Endothelial cell of umbilical vein (primary cell): ENCODE results near the gene CDS2. TPM values are rescaled to one million over a fixed set of nuclear protein-coding genes. Genes with fewer than 3 reads are reported as not detected.

ENCODE experiments used
- BruUV-seq: library from RNA; stranded (reverse); fragments of 400-500 nt; replicated peaks from 2 replicates; lab custom pipeline; 2021; lab: Mats Ljungman, UMichigan
- CTCF ChIA-PET: fragments of 300-600, 350-600 bp; sonication (Branson Sonifier 250); formaldehyde crosslinking; loops from one replicate; lab custom pipeline; 2021; ENCODE audit warnings: antibody characterized with exemption, inconsistent platforms; lab: Charles Lee
- POLR2A ChIA-PET: fragments of 300-600, 350-600 bp; sonication (Branson Sonifier 250); formaldehyde crosslinking; loops from one replicate; lab custom pipeline; 2021; ENCODE audit warnings: antibody characterized with exemption, inconsistent platforms; lab: Charles Lee
- DNase-seq: peaks from one replicate; pipeline ENCODE4 v3.0.0-alpha.2; 2011; ENCODE audit warnings: low read depth, low spot score
- FAIRE-seq: peaks from 2 replicates; lab custom pipeline; 2011; peaks lifted over from hg19 to GRCh38; lab: Jason Lieb, UNC
- H2AFZ ChIP-seq: 2 replicates; pipeline ENCODE4 v1.6.0; 2012; ENCODE audit warnings: low read depth, low read length, control low read depth, inconsistent platforms
- H3K27ac ChIP-seq: 2 replicates; pipeline ENCODE4 v1.5.1; 2011; ENCODE audit warnings: low read depth, mild to moderate bottlenecking, control low read depth, low read length, moderate library complexity; ENCODE audit not compliant: insufficient read depth
- H3K27me3 ChIP-seq, 2 experiments: 2 replicates each; pipeline versions ENCODE4 v1.6.0 to v1.6.1; 2011; ENCODE audit warnings: low read length in 2 of 2, mixed read lengths in 1 of 2; ENCODE audit not compliant: control insufficient read depth in 2 of 2, insufficient read depth in 2 of 2
- H3K36me3 ChIP-seq, 2 experiments: 2 replicates in 1 of 2; 3 replicates in 1 of 2; pipeline ENCODE4 v1.5.1; 2011; ENCODE audit warnings: low read length in 2 of 2, mild to moderate bottlenecking in 1 of 2, moderate library complexity in 1 of 2; ENCODE audit not compliant: control insufficient read depth in 2 of 2, insufficient read depth in 2 of 2; ENCODE audit errors: extremely low read depth in 1 of 2
- H3K4me1 ChIP-seq: 3 replicates; pipeline ENCODE4 v1.5.1; 2011; ENCODE audit warnings: mild to moderate bottlenecking, low read length; ENCODE audit not compliant: control insufficient read depth, insufficient read depth; ENCODE audit errors: extremely low read depth
- H3K4me2 ChIP-seq: 2 replicates; pipeline ENCODE4 v1.6.1; 2011; ENCODE audit warnings: low read length, control low read depth, mixed read lengths; ENCODE audit not compliant: insufficient read depth
- H3K4me3 ChIP-seq, 3 experiments: fragments of 200-600 bp in 1 of 3; sonication (generic), shearing (Covaris generic) in 1 of 3; replicated peaks in 1 of 3; 2 replicates each; pipeline ENCODE4 v1.5.1; 2011 to 2016; ENCODE audit warnings: control low read depth in 3 of 3, low read length in 3 of 3, mild to moderate bottlenecking in 2 of 3, inconsistent platforms in 1 of 3, low read depth in 1 of 3, moderate library complexity in 1 of 3; ENCODE audit not compliant: insufficient read depth in 1 of 3
- H3K79me2 ChIP-seq: 2 replicates; pipeline ENCODE4 v1.6.0; 2012; ENCODE audit warnings: low read length, inconsistent platforms; ENCODE audit not compliant: control insufficient read depth, insufficient read depth
- H3K9ac ChIP-seq: replicated peaks from 2 replicates; pipeline ENCODE3; 2011; ENCODE audit warnings: low read length, control low read depth; ENCODE audit not compliant: insufficient read depth; ENCODE audit errors: extremely low read depth
- H3K9me1 ChIP-seq: replicated peaks from 3 replicates; pipeline ENCODE4 v1.6.0; 2011; ENCODE audit warnings: mild to moderate bottlenecking, low read length; ENCODE audit not compliant: control insufficient read depth, insufficient read depth; ENCODE audit errors: extremely low read depth
- H3K9me3 ChIP-seq: replicated peaks from 2 replicates; pipeline ENCODE4 v1.5.1; 2012; ENCODE audit warnings: low read length, inconsistent platforms; ENCODE audit not compliant: control insufficient read depth, insufficient read depth
- H4K20me1 ChIP-seq: replicated peaks from 2 replicates; pipeline ENCODE3; 2011; ENCODE audit warnings: mild to moderate bottlenecking, low read length; ENCODE audit not compliant: control insufficient read depth, insufficient read depth; ENCODE audit errors: extremely low read depth
- CTCF ChIP-seq, 2 donors: IDR thresholded peaks; 1 replicate in 1 of 2; 2 replicates in 1 of 2; pipeline ENCODE4 v1.5.1; 2011; ENCODE audit warnings: low read length in 2 of 2, mild to moderate bottlenecking in 2 of 2, moderate library complexity in 2 of 2, control low read depth in 1 of 2, inconsistent platforms in 1 of 2, low read depth in 1 of 2; ENCODE audit not compliant: insufficient read depth in 1 of 2; ENCODE audit errors: extremely low read depth in 1 of 2
- EZH2 ChIP-seq: IDR thresholded peaks from 2 replicates; pipeline ENCODE4 v1.6.1; 2012; ENCODE audit warnings: borderline replicate concordance, low read depth, mild to moderate bottlenecking, moderate library complexity, low read length, inconsistent platforms; ENCODE audit not compliant: severe bottlenecking
- FOS ChIP-seq: IDR thresholded peaks from 2 replicates; pipeline ENCODE4 v1.6.1; 2011; ENCODE audit warnings: mild to moderate bottlenecking, low read length, moderate library complexity, borderline replicate concordance; ENCODE audit not compliant: insufficient read depth
- GATA2 ChIP-seq: IDR thresholded peaks from 2 replicates; pipeline ENCODE4 v1.7.0; 2011; ENCODE audit warnings: low read depth, mild to moderate bottlenecking, moderate library complexity, mixed read lengths, low read length; ENCODE audit not compliant: insufficient read length, insufficient read depth
- JUN ChIP-seq: IDR thresholded peaks from 2 replicates; pipeline ENCODE4 v1.6.1; 2011; ENCODE audit warnings: borderline replicate concordance, low read depth; ENCODE audit not compliant: insufficient read length, insufficient read depth
- MAX ChIP-seq: IDR thresholded peaks from 2 replicates; pipeline ENCODE4 v1.6.1; 2011; ENCODE audit not compliant: insufficient read depth, insufficient read length
- MYC ChIP-seq: IDR thresholded peaks from one replicate; pipeline ENCODE4 v1.6.1; 2011; ENCODE audit warnings: mild to moderate bottlenecking, low read depth, low read length
- POLR2A ChIP-seq: IDR thresholded peaks from 2 replicates; pipeline ENCODE4 v1.6.1; 2012; ENCODE audit warnings: low read depth, mild to moderate bottlenecking, control low read depth, low read length
- POLR2AphosphoS5 ChIP-seq: IDR thresholded peaks from 2 replicates; pipeline ENCODE4 v1.6.1; 2012; ENCODE audit warnings: low read depth, mild to moderate bottlenecking, control low read depth, low read length, moderate library complexity; ENCODE audit not compliant: insufficient read depth
- dilution Hi-C: fragments of 300-500 bp; cut with MboI; formaldehyde crosslinking; loops from one replicate; pipeline ENCODE4 v1.15.0; 2019; ENCODE audit warnings: low sequenced_read_pairs; ENCODE audit not compliant: extremely low pct_ligation_motif_present
- intact Hi-C: fragments of 100-400 bp; cut with micrococcal nuclease; formaldehyde crosslinking; loops from one replicate; pipeline ENCODE4 v1.10.0; 2022
- polyA plus RNA-seq, 4 experiments: library from polyadenylated mRNA; depleted of rRNA in 3 of 4; stranded (reverse) in 3 of 4; unstranded in 1 of 4; fragments of >200 nt; gene quantifications; 2 replicates each; pipeline versions ENCODE4 v1.2.1 to v1.2.3, GENCODE V29; 2011 to 2012; ENCODE audit warnings: missing spikeins in 1 of 4
- small RNA-seq: library from RNA; depleted of rRNA; stranded (forward); fragments of <200 nt; gene quantifications from one replicate; pipeline ENCODE3, GENCODE V24; 2012; ENCODE audit warnings: low replicate concordance, low read depth; ENCODE audit not compliant: insufficient read depth, insufficient read length
- total RNA-seq: library from RNA; stranded (reverse); gene quantifications from 2 replicates; pipeline ENCODE4 v1.2.3, GENCODE V29; 2021

The CDS2 gene
- total and polyA plus RNA-seq, 2 donors (not counting 3 experiments of a cell fraction or from before 2014, with no cell fraction given): 47.0 to 49.0 TPM

GRCh38 chr20:5234978-5235377 is 108.2 kb downstream of the CDS2 start:
- no peak overlapping the region for H2AFZ ChIP-seq
- no TSS peak for BruUV-seq
- ChIA-PET POLR2A (no interaction called here), CTCF (no interaction called here)
- no peak overlapping the region for H3K4me3 ChIP-seq
- TF ChIP-seq POLR2A (no peak), FOS (no peak), JUN (no peak), MAX (no peak), CTCF (IDR thresholded peaks at IDR 0.05; ENCODE audit: extremely low read depth in 1 of 2, insufficient read depth in 1 of 2, low read depth in 1 of 2, low read length in 2 of 2) (no peak), POLR2AphosphoS5 (no peak), GATA2 (no peak), EZH2 (no peak), MYC (no peak)
- no peak overlapping the region for H3K9ac ChIP-seq
- no peaks in the 10 kb centered on the region for H3K36me3 ChIP-seq
- no peaks in the 10 kb centered on the region for H3K9me3 ChIP-seq
- no peaks in the 10 kb centered on the region for H3K4me1 ChIP-seq
- H3K9me1 ChIP-seq: no peaks in the 10 kb centered on the region
- H3K79me2 ChIP-seq: no peaks in the 10 kb centered on the region
- FAIRE-seq (no peak), DNase-seq (no peak)
- peaks cover 3 to 15% of the 10 kb centered on the region in 2 experiments for H3K27me3 ChIP-seq
- intact Hi-C loops: no loop called here
- no peaks in the 10 kb centered on the region for H4K20me1 ChIP-seq
- dilution Hi-C loops: no loop called here
- no peak overlapping the region for H3K4me2 ChIP-seq
- H3K27ac ChIP-seq: no peak overlapping the region

Small RNAs within 50 kb of the gene (small RNA-seq; reads per million reads assigned to genes)
- gene RF00019 (not detected), gene RF00568 (not detected), gene RNA5SP474 (not detected)

Other genes starting within 250 kb of the CDS2 start
- gene SLC23A2, start 125.5 kb upstream of the CDS2 start, total RNA-seq: 23.3 and 24.4 TPM in 2 replicates
- 21.6 and 24.5 TPM in 2 replicates for gene SLC23A2, start 125.5 kb upstream of the CDS2 start, polyA plus RNA-seq
- gene TMEM230, start 13.9 kb upstream of the CDS2 start, total RNA-seq: 80.5 and 93.3 TPM in 2 replicates
- gene TMEM230, start 13.9 kb upstream of the CDS2 start, polyA plus RNA-seq: 139 and 146 TPM in 2 replicates
- 161 and 175 TPM in 2 replicates for gene PCNA, start 7.0 kb upstream of the CDS2 start, total RNA-seq
- gene PCNA, start 7.0 kb upstream of the CDS2 start, polyA plus RNA-seq: 261 and 295 TPM in 2 replicates
- not detected in 2 replicates for gene PROKR2, start 189.9 kb downstream of the CDS2 start, total RNA-seq
- not detected in 2 replicates for gene PROKR2, start 189.9 kb downstream of the CDS2 start, polyA plus RNA-seq